Measurements from ENCODE around the gene TEC.

DNA sequence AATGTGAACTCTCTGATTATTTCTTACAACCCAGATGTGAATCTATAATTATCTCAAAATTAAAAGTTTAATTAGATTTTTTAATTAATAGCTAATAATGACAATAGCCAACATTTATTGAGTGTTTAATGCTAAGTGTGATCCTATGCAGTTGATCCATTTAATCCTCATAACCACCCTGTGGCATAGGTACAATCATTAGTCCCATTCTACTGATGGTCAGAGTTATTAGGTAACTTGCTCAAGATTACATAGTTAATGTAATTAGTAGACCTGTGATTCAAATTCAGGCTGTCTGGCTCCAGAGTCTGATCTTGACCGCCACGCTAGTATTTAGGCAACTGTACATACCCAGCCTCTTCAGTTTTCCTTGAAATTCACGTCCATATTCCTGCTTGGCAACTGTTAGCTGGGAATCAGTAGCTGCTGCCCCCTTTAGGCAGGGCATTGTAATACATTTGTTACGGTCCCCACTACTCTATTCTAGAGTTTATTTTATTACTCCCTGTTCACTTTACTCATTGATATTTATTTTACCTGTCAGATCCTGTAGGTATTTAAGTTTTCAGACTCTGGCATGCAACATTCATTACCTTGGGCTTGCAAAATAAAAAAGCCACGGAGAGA, 20.6 kb upstream of the TEC start:
- TF ChIP-seq, protein P1, sequence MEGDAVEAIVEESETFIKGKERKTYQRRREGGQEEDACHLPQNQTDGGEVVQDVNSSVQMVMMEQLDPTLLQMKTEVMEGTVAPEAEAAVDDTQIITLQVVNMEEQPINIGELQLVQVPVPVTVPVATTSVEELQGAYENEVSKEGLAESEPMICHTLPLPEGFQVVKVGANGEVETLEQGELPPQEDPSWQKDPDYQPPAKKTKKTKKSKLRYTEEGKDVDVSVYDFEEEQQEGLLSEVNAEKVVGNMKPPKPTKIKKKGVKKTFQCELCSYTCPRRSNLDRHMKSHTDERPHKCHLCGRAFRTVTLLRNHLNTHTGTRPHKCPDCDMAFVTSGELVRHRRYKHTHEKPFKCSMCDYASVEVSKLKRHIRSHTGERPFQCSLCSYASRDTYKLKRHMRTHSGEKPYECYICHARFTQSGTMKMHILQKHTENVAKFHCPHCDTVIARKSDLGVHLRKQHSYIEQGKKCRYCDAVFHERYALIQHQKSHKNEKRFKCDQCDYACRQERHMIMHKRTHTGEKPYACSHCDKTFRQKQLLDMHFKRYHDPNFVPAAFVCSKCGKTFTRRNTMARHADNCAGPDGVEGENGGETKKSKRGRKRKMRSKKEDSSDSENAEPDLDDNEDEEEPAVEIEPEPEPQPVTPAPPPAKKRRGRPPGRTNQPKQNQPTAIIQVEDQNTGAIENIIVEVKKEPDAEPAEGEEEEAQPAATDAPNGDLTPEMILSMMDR (IDR thresholded peaks at IDR 0.05), result peak; percentile 62
- TF ChIP-seq MEF2A (IDR thresholded peaks at IDR 0.05; ENCODE audit: borderline replicate concordance, low read depth) (no peak), EZH2phosphoT487 (IDR thresholded peaks at IDR 0.05; ENCODE audit: borderline replicate concordance, low read depth) (no peak), POLR2AphosphoS5 (IDR thresholded peaks at IDR 0.05; ENCODE audit: low read depth, low read length) (no peak)

Data from SK-N-SH (cell line).